SH-SY5Y (cell line): ENCODE results near the gene HEMK1.

Source experiments
- GATA2 ChIP-seq: IDR thresholded peaks from 2 replicates; pipeline ENCODE4 v1.6.1; 2011; ENCODE audit warnings: mild to moderate bottlenecking, low read depth, low read length
- GATA3 ChIP-seq: IDR thresholded peaks from 2 replicates; pipeline ENCODE4 v1.6.1; 2011; ENCODE audit warnings: low read depth, mild to moderate bottlenecking, low read length, moderate library complexity

- TF ChIP-seq GATA2: no peak
- TF ChIP-seq GATA3: no peak
Observed at GRCh38 chr3:50567011-50567385, 2.3 kb upstream of the HEMK1 start.
